Stimulated activated CD4-positive, alpha-beta T cell treated with anti-CD3 and anti-CD28 coated beads, Interleukin-4, amount 100 ng/mL, for 24 hours (primary cell): ENCODE measurements around the gene GABRP.
"Not testable (repeated sequence)": the region's sequence is repeated elsewhere in the genome, so short reads cannot be mapped to it uniquely, and the experiment has no call there.

ENCODE experiments used
- DNase-seq: peaks from one replicate; pipeline ENCODE4 v3.0.0-alpha.2; 2020

Gene GABRP, protein sequence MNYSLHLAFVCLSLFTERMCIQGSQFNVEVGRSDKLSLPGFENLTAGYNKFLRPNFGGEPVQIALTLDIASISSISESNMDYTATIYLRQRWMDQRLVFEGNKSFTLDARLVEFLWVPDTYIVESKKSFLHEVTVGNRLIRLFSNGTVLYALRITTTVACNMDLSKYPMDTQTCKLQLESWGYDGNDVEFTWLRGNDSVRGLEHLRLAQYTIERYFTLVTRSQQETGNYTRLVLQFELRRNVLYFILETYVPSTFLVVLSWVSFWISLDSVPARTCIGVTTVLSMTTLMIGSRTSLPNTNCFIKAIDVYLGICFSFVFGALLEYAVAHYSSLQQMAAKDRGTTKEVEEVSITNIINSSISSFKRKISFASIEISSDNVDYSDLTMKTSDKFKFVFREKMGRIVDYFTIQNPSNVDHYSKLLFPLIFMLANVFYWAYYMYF

DNA sequence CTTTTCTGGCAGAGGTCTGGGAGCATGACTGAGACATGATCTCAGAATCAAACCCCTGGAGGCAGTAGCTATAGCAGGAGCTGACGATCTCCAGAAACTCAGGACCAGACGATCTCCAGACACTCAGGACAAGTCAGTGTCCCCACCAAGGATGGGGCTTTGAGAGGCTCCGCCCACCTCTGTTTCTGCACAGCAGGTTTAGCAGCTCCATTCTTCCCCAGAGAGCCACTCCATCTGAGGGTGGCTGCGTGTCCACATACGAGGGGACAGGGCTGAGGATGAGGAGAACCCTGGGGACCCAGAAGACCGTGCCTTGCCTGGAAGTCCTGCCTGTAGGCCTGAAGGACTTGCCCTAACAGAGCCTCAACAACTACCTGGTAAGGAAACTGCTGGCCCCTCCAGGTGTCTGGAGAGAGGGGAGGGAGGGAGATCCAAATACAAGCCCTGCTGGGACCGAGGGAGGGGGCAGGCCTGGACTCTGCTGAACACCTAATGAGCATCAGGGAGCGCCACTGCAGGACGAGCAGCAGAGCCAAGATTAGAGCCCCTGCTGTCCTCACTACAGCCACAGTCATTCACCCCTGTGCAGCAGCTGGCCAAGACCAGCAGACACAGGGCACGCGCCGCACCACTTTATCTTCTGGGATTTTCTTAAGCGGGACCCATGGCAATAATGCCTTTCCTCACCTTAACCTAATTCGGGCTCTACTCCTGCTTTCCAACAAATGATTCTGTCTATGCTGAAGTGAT lies at the start of gene GABRP:
Gene GABRP (plus strand): TSS at position 228 of the 750 bp plus-strand sequence. CDS start 4,891 bp downstream, outside the sequence.
- no peak for DNase-seq

DNA sequence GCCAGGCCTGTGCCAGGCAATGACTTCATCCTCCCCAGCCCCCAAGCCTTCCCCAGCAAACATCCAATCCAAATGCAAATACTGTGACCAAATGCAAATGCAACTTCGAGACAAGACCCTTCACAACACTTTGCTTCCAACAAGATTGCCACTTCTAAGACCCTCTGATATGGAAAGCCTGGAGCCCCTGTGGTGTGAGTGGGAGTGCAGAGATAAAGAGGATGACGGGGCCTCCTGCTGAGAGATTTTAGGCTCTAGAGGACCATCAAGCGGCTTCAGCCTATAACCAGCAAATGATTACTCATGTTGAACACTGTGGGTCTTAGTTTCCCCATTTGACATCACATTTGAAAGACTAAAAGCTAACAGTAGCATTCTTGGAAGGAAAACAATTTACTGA lies 46.6 kb upstream of the GABRP start:
- no peak for DNase-seq

DNA sequence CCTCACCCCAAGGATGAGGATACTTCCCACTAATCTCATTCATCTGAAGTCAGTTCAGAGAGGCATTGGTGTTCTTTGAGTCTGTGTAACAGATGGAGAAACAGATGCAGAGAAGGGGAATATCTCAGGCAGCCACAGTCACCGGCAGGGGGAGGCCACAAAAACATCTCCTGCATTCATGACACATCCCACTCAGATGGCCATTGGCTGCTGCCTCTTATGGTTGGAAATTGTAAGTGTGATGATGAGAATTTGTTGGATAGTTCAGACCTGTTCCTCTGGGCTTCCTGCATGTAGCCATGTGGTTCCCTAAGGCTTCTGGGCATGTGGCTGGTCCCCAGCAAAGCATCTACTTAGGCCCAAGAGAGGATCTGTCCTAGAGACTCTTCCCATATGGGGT lies 45.9 kb upstream of the GABRP start:
- no peak for DNase-seq

DNA sequence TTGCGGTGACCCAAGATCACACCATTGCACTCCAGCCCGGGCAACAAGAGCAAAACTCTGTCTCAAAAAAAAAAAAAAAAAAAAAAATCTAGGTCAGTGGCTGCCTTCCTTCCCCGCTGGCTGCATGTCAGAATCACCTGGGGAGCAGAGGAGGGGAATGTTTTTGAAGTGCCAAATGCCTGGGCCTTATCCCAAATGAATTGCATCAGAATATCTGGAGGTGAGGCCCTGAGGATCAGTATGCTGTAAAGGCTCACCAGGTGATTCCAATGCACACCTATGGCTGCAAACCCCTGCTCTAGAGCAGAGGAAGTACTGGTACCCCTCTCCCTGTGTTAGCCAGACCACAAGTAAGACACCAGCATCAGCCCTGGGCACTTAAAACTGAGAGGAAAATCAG lies 44.7 kb upstream of the GABRP start:
- no peak for DNase-seq

DNA sequence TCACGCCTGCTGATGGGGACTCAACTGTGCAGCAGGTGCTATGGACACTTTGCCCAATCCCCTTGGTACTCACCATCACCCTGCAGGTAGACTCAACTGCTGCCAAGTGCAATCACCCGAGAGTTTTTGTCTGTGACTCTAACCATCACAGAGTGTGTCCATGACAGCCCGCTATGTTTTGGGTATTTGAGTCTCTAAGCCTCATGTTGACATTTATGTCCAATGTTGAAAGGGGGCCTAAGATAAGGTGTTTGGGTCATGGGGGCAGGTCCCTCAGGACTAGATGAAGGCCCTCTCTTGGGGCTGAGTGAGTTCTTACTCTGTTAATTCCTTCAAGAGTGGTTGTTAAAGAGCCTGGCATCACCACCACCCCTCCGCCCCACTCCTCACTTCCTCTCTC lies 44.1 kb upstream of the GABRP start:
- DNase-seq = no peak

DNA sequence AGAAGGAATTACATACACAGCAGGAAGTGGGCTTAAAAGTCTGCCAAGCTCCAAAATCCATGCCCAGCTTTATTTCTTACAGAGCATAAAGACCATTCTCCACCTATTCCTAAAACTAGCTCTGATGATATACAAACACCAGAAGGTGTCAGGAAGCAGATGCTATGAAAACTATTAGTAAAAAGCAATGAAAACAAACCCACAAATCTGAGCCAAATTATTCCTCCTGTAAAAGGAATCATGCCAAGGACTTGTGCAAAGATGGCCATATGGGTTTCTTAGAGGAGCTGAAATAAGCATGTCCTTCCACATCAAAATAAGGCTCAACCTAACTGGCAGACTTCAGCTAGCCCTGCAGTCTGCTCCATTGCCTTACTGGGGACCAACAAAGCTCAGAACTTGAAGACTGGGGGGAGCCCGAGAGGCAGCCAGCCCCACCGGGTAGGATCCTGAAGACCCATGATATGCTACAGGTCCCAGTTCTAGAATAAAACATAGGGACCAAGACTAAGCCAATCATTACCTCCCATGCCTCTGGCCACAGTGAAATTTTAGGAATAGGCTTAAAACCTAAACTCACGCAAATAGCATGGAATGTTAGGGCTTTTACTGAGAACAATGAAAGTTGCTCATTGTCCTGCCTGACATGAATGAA lies 42.8 kb upstream of the GABRP start:
- no peak for DNase-seq

DNA sequence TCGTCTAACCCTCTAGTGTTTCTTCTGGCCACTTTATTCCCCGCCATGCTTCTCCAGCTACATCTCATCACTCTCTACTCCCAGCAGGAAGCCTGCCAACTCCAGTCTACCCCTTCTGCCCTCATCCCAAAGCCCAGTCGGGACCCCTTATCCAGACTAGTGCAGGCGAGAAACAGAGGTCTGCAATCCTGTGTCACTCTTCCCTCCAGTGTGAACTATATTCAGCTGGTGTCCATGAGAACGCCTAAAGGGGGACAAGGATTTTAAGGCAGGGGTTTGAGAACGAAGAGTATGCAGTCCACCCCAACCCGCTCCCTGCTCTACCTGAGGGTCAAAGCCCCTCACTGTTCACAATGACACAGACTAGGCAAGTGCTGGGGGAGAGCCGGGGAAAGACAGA lies 41.7 kb upstream of the GABRP start:
- DNase-seq = no peak

DNA sequence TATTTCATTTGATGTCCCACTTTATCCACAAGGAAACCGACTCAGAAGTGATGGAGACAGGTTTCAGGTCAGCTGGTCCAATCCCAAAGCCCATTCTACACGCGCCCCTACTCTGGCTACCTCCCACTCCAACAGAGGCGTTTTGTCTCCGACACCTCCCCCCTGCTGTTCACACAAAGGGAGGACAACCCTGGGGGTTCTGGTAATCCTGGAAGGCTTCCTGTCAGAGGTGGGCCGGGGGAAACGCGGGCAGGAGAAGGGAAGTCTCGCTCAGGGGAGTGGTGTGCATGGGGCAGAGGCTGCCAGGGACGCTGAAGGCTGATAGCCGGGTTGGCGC lies 39.7 kb upstream of the GABRP start:
- no peak for DNase-seq

DNA sequence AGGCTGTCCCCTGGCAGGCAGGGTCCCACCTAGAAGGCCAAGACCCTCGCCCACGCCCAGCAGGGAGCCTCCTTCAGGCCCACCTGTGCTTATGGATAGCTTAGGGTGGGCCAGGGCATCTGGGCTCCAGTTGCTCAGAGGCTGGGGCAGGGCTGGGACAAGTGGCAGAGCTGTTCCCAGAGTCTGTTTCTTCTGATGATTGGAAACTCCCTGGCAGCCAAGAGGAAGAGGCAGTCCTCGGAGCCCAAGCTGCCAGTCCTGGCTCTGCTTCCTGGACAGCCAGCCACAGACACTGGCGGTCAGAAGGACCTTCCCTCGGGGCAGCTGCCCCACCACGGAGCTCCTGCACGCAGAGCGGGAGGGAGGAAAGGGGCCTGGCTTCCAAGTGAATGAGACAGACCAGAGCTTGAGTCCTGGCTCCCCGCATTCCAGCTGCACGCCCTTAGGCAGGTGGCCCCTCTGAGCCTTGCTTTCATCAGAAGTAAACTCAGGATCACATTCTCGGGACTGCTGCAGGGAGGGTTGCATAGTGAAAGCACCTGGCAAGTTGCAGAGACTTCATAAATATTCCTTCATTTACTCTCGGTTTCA lies 37.9 kb upstream of the GABRP start:
- DNase-seq = no peak

DNA sequence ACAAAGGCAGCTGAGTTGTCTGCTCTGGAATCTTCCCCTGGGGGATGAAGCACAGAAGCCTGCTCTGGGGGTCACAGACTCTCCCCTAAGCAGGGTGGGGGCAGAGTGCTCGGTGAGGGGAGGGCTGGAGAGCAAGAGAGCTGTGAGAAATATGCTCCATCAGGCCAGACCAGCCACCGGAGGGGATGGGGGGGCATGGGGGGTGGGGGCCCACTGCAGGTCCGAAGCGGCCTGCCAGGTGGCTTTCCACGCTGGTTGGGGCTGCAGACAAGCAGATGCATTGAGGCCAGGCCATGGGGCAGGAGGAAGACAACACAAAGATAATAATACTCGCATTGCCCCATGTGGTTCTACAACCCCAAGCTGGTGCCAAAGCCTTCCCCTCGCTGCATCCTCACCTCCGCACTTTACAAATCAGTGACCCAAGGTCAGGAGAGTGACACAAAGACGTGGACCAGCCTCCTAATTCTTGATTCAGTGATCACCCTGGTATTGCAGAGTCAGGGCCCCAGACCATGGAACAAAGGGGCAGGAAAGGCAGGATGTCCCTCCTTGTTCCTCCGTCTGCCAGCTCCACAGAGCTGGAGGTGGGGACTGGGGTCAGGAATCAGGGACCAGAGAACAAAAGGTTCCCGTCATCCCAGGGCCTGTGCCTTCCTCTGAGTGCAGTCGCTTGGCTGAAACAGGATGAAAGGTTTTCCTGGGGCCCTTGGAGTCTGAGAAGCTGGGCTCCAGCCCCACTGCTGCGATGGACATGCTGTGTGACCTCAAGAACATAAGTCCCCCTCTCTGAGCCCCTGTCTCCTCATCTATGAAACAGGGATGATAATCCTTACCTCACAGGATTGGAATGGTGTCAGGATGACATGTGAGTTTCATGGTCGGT lies 37.2 kb upstream of the GABRP start:
- no peak for DNase-seq

DNA sequence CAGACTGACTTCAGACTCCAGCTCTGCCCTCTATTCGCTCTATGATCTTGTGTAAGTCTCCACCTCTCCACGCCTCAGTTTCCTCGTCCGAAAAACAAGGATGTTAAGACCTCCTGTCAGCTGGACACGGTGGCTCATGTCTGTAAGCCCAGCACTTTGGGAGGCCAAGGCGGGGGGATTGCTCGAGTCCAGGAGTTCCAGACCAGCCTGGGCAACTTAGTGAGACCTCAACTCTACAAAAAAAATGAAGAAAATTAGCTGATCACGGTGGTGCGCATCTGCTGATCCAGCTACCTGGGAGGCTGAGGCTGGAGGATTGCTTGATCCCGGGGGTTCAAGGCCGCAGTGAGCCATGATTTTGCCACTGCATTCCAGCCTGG lies 36.6 kb upstream of the GABRP start:
- DNase-seq = no peak

DNA sequence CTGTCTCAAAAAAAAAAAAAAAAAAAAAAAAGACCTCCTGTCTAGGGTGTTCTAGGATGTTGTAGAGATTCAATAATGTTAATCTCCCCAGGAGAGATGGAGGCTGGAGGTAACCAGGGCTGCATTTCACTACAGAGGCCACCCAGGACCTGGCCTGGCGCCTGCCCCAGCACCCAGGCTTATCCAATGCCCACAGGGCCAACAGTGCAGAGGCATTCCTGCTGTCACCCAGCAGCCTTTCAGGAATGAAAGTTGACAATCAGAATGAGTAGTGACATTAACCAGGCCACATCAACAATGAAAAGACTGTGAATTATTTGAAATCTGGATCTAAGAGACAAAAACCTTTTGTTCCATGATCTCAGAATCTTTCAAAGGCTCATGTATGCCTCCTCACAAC lies 36.2 kb upstream of the GABRP start:
- no peak for DNase-seq

DNA sequence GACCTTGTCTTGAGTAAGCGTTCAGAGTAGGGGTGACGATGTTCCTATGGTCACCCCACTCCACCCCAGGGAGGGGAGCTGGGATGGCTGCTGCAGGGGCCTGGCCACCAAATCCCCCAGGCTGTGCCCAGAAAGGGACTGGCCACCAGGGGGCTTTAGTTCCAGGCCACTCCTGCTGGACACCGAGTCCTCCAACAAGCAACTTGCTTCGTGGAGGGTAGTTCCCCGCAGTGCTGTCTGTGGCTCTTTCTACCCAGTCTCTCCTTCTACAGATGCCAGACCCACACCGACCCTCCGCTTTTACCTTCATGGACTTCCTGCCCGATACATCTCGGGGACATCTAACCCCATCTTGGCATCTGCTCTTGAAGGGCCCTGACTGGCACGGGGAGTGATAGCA lies 35.7 kb upstream of the GABRP start:
- DNase-seq = no peak

DNA sequence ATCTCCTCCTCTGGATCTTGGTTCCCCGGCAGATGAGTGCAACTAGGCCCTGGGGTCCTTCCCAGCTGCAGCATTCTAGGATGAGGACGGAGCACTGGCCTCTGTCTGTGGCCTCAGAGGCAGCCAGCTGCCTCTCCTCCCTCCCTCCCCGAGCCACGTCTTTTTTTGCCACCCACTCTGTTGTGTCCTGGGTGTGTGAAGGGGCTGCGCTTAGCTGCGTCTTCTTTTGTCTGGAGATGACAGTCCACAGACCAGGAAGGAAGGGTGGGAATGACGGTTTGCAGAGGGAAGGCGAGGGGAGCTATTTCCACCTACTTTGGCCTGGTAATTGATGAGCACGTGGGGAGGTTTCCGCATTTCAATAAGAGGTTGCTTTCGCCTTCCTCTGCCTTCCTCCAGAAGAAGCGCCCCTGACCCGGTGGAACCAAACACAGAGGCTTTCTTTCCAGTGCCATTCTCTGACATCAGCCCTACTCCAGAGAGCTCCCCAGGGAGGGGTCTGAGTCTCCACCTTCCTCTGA lies 34.5 kb upstream of the GABRP start:
- no peak for DNase-seq

DNA sequence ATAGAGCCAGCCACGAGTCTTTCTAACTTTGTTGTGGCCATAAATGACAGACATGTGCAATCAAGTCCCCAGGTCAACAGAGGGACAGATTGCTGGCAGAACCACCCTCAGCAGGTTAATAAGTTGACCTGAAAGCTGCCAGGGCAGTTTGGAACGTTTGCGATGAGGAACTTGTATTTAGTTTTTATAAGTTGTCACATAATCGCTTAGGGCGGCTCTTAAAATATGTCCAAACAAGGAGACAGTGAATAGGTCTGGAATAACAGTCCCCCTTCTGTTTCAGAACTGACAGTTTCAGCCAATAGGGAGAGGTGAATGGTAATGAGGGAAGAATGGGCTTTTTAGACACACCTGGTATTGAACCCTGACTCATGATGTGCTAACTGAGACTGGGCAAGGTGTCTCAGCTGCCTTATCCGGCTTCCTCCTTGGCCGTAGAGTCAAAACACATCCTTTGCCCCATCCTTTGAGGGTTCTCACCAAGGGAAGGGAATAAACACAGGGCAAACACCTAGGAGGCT lies 33.6 kb upstream of the GABRP start:
- DNase-seq = no peak

DNA sequence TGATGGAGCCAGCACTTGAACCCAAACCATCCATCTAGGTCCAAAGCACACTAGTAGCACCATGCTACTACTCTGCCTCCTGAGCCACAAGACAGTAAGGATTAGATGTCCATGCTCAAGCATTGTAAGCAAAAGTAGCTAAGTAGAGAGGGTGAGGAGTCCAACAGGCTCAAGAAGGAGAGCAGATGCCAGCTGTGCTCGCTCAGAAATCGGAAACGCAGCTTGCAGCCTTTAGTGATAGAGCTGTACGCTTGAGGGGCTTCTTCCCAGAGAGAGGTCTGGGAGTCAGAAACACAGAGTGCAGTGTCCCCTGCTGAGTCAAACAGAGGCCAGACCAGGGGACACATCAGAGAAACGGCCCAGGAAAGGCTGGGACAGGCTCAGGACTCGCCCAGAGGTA lies 32.7 kb upstream of the GABRP start:
- no peak for DNase-seq

DNA sequence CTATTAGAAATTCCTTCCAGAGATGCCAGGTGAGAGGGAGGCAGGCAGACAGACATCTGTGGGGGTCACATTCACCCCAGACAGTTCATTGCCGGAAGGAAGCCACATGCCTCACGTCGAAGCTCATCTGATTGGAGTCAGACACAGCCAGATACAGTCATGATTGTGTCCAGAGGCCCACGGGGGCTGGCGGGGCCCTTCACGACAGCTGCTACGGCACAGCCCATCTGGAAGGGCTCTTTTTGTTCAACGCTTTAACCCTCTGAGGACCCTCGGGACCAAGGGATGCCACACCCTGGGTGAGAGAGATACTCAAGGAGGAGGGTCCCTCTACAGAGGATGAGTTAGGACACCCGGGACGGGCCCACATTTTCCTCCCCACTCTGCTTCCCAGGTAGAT lies 31.9 kb upstream of the GABRP start:
- no peak for DNase-seq

DNA sequence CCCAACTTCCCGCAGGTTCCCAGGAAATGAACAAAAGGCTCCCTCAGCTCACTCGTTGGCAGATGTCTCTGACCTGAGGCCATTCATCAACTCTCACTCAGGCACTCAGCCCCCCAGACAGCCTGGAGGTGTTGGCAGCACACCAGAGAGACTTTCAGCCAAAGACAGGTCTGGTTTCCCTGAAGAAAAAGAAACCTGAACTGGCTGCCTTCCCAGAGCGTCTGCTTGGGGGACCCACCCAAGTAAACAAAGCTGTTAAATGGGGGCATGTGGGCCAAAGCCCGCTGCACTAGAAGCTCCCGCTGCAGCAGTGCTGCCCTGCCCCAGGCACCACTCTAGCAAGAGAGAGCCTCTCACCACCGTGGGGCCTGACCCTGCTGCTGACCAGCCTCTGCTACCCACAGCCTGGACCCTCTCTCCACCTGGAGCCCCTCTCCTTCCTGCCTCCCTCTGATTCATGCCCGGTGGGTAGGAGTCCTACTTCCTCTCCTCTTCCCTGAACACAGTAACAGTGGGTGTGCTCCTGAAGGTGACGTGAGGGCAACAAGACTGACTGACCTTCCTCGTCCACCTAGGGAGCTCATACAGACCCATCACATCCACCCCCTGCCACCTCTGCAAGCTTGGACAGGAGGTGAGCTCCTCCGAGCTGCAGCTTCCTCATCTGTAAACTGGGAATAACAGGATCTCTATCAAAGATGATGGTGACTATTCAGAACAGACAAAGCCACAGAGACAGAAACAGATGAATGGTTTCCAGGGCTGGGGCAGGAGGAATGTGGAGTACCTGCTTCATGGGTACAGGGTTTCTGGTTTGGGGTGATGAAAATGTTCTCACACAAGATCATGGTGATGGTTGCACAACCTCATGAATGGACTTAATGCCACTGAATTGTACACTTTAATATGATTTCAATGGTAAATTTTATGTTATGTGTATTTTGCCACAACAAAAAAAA lies 31.0 kb upstream of the GABRP start:
- DNase-seq = no peak

DNA sequence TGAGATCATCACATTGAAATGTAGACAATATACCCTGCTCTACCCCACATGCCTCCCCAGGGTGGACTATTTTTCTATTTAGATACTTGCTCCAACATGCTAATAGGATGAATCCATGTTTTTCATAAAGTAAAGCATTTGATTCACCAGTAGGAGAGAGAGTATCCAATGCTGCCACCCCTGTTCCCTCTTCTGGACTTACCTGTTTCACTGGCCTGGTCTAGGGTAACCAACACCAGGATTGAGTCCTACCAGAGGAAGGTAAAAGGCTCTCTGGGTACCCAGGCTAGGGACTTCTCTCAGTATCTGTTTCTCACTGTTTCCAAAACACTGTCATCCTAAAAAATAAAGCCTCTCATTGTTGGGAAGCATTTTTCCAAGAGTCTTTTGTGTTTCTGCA lies 30.2 kb upstream of the GABRP start:
- DNase-seq = no peak

DNA sequence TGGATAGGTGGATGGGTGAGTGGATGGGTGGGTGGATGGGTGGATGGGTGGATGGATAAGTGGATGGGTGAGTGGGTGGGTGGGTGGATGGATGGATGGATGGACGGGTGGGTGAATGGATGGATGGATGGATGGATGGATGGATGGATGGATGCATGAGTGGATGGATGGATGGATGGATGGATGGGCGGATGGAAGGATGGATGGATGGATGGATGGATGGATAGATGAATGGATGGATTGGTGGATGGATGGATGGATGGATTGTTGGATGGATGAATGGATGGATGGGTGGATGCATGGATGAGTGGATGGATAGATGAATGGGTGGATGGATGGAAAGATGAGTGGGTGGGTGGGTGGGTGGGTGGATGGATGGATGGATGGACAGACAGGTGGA lies 29.0 kb upstream of the GABRP start:
- not testable (repeated sequence) for DNase-seq
